Stimulated activated CD4-positive, alpha-beta T cell treated with anti-CD3 and anti-CD28 coated beads, TNF-alpha, amount 100 ng/mL, for 4 hours (primary cell): ENCODE measurements around the gene DIRAS1.
"Not testable (repeated sequence)": the region's sequence is repeated elsewhere in the genome, so short reads cannot be mapped to it uniquely, and the experiment has no call there.

Experiments used
- DNase-seq, 3 experiments: peaks; one replicate each; pipeline ENCODE4 v3.0.0-alpha.2; 2020; ENCODE audit warnings: low read depth in 3 of 3

Gene DIRAS1

DNA sequence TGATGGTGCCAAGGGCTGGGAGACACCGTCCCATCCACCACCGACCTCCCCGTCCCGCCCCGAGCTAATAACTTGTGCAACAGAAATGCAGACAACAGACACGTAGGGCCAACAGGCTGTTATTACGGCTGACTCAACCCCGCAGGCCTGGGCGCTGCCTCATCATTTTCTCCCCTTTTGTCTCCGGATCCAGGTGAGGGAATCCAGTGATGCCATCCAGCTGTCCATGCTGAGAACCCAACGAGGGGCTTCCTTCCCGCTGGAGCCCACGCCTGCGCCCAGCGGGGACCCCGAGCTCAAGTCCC, 6.4 kb upstream of the DIRAS1 start:
- no peak for DNase-seq

DNA sequence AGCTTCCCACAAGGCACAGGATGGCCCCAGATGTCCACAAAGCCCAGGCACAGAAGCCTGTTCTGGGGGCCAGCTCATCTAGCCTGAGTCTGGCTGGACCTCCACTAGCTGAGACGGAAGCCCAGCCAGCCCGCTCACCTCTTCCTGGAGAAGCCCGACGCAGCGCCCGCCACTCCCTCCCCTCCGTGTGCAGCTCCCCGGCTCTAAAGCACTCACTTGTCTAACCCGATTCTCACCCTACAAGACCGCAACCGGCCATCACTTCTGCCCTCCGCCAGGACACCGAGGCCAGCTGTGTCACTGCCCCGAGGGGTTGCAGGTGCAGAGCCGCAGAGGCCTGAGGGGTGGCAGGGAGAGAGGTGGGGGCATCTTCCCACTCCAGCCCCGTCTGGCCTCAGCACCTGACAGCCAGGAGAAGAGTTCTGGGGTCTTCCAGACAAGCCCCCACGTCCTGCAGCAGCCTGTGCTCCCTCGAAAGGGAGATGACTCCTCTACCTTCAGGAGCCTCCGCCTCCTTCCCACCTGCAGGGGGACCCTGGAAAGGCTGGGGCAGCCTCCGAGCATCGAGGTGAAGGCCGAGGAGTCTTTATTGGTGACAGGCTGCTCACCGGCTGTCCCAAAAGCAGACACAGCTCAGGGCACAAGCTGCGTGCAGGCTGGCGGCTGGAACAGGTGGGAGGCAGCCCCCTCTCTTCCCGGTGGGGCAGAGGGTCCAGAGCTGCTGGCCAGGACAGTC, 5.9 kb upstream of the DIRAS1 start:
- DNase-seq, result no peak

DNA sequence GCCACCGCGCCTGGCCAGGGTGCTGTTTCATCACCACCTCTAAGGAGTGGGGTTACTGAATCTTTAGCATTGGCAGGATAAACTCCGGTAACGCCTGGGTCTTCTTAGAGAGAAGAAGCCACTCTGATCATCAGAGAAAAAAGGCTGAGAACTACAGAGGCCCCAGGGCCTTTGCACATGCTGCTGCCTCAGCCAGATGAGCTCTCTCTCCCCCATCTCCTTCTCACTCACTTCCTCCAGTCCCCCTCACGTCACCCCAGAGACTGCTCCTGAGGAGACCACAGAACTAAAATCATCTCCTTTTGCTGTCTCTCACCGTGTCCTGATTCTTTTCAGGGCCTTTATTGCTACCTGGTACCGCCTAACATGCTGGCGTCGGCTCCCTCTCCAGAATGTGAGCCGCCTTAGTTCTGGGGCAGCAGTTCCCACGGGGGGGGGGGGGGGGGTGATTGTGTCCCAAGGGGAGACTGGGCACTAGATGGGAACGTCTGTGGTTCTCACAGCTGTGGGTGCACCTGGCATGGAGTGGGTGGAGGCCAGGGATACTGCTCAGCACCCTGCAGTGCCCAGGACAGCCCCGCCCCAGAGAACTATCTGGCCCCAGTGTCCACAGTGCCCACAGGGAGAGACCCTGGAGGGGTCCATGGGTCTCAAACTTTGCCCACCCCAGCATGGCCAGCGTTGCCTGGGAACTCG, 5.1 kb upstream of the DIRAS1 start:
- DNase-seq, result no peak

DNA sequence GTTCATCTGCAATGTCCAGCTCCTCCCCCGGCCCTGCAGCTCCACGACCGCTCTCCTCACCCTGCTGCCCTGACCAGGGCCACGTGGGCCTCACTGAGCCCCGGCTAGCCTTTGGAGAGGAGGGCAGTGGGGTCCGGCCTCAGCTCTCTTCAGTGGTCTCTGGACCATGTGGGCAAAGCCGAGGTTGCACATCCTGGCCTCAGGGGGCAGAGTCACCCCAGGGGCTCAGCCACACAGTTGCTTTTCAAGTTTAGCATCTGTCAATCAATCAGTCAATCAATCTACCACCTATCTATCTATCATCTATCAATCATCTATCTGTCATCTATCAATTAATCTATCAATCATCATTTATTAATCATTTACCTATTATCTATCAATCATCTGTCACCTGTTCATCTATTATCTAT, 3.0 kb upstream of the DIRAS1 start:
- DNase-seq, result no peak

DNA sequence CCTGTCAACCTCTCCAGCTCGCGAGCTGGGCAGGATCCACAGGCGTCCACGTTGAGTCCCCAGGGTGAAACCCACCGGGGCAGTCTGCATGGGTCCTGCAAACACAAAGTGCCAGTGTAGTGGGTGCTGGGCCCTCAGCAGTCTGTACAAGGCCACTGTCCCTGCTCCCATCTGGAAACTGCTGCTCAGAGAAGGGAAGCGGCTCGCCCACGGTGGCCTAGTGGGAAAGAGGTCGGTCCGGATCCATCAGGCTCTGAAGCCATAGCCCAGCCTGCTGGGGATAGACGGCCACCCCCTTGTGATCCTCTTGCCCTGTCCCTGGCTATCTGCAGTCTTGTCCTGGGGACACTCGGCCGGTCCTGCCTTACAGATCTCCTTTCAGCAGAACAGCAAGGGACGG, 2.6 kb upstream of the DIRAS1 start:
- DNase-seq, result no peak

DNA sequence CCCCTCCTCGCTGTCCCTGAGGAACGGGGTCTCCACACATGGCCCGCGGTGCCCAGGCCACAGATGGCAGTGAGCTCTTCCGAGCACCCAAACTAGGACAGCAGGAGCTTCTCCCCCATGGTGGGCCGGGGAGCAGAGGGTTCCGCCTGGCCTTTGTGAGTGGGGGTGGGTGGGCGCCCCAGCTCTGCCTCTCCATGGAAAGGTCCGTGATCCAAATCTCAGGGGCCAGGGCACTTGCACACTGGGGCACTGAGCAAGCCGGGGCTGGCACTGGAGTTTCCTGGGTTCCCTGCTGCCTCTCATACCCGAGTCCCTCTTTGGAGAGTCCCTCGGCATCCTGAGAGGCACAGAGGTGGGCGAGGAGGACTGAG, 2.2 kb upstream of the DIRAS1 start:
- DNase-seq, result no peak

DNA sequence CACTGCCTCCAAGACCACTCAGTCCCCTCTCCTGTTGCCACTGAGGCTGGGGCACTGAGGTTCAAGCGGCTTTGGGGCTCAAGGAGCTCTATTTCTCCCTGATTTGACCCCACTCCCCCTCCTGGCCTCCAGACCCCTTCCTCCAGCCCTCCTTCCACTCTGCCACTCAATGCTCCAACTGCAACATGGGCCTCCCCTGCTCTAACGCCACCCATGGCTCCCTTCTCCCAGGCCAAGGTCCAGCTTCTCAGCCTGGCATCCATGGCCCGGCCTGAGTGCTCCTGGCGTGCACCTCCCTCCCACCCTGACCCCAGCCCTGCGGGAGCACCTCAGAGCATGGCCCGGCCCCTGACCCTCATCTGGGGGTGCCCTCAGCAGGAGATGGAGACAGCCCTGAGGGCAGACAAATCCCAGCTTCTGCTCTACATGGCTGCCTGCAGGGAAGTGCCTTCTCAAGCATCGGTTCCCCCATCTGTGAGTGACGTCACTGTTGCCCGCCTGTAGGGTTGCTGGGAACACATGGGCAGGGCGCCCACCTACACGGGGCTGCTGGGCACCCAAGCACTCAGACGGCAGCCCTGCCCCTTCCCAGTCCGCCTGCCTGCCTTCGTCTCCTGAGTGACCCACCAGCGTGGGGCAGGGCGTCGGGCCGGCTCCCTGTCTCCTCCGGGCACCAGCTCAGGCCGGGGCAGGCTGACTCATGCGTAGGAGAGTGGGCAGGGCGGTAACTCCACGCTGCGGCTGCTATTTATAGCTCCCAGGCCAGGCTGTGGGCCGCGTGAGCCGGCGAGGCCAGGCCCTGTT, 1.6 kb upstream of the DIRAS1 start:
- no peak for DNase-seq

DNA sequence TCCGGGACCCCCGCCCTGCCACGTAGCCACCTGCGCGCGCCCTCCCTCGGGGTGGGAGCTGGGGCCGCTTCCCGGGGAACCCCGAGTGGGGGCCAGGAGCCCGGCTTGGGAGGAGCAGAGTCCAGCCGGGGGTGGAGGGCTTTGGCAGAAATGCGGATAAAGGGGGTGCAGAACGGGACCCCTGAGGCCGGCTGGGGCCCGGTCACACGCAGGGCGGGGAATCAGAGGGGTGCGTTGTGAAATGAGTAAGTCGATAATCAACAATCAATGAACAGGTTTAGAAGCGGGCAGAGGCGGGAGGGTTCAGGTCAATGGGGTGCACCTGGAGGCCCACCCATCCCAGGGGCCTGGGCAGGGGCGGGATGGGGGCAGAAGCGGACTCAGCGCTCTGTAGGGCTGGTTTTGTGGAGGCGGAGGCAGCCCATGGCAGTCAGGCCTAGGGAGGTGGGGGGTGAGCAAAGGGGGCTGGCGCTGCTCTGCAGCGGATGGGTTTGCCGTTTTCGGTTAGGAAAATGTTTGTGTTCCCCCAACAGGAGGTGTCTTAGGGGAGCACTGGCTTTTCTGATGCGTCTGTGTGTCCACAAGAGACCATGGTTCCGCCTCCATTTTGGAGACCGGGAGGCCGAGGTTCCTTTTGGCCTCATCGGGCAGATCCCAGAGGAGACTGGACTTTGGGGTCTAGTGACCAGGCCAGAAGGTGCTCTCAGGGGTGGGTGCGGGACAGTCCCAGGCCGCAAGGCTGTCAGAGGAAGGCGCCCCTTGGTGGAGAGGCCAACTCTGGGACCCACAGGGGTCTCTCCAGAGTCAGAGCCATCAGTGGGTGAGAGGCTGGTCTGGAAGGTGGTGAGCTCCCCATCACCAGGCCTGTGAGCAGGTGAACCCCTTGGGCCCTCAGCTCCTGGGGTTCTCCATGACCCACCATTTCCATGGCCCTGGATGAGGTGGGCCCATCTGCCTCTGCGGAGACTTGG, 683 bp upstream of the DIRAS1 start:
- DNase-seq, result no peak

DNA sequence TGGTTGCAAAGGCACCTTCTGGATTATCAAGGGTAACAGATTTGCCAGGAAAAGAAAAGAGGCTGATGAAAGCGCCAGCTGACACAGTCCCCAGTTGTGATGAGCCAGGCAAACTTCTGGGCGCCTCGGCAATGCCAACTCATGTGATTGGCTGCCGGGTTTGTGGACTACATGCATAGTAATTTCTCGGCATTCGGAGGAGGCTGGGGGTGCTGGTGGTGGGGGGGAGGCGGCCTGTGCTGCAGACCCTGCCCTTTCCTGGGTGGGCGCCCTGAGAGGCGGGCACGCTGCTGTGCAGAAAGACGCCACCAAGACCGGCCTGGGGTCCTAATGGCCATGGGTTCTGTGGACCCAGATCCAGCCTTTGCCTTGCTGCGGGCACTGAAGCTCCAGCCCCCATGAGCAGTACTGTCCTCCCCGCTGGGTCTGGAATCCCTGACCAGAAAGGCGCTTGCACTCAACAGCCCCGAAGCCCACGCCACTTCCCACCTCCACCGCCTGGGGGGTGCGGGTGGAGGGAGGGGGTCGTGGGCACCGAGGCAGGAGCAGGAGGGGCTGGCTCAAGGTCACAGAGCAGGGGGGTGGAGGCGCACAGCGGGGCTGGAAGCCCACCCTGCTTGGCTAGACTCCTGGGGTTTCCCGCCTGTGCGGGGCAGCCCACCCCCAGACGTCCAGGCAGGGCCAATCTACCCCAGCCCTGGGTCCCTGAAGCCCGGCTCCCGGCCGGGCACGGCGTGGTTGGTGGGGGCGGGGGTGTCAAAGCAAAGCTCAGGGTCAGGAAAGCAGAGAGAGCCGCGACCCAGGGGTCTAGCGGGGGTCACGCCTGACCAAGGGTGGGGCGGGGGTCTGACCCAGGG, 1.0 kb downstream of the DIRAS1 start:
- DNase-seq, result no peak

DNA sequence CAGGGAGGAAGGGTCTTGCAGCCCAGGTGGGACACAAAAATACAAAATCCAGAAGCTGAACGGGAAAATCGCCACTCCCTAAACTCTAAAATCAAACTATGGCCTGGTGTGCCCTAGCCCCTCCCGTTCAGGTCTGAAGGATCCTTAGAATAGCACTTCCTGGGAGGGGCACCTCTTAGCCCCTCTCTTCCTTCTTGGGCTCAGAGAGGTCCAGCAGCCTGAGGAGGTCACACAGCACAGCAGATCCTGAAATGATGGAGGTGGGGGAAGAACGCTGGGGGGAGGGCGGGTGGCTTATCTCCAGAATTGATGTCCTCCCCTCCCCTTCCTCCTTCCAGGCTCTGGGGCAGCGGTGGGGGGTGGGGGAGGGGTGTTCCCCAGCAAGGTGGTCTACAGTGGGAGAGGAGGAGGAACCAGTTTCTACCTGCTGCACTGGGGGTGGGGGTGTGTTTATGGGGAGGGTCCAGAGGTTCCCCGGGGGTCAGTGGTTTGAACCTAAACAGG, 1.9 kb downstream of the DIRAS1 start:
- no peak for DNase-seq

DNA sequence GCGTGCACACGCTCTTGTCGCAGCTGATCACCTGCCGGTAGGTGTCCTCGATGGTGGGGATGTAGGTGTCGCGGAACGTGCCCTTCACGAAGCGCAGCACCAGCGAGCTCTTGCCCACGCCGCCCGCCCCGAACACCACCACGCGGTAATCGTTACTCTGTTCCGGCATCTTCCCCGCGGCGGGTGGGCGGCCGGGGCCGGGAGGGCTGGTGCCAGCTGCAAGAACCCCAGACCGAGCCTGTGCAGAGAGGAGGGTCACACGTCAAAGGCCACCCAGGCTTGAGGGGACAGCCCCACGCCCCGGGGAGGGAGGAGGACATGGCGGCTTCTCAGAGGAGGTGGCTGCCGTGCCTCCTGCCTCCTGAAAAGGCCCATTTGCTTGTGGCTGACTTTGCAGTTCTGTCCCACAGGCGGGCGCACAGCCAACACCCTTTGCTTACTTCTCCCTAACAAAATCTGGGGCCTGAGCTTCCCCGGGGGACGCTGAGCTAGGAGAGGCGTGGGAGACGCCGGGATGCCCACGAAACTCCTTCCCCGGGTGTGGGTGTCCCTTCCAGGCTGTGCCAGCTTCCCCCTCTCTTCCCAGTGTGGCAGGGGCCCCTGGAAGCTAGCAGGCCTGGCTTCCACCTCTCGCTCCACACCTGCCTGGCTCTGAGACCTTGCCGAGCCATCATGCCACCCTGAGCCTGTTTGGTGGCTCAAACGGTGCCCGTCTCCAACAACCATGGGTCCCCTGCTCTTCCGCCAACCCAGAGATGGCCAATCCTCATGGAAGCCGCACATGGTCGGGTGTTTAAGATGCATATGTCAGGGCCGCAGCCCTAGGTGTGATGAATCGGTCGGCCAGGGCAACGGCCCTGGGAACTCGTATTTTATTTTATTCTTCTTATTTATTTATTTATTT, 3.3 kb downstream of the DIRAS1 start:
- DNase-seq, result no peak

DNA sequence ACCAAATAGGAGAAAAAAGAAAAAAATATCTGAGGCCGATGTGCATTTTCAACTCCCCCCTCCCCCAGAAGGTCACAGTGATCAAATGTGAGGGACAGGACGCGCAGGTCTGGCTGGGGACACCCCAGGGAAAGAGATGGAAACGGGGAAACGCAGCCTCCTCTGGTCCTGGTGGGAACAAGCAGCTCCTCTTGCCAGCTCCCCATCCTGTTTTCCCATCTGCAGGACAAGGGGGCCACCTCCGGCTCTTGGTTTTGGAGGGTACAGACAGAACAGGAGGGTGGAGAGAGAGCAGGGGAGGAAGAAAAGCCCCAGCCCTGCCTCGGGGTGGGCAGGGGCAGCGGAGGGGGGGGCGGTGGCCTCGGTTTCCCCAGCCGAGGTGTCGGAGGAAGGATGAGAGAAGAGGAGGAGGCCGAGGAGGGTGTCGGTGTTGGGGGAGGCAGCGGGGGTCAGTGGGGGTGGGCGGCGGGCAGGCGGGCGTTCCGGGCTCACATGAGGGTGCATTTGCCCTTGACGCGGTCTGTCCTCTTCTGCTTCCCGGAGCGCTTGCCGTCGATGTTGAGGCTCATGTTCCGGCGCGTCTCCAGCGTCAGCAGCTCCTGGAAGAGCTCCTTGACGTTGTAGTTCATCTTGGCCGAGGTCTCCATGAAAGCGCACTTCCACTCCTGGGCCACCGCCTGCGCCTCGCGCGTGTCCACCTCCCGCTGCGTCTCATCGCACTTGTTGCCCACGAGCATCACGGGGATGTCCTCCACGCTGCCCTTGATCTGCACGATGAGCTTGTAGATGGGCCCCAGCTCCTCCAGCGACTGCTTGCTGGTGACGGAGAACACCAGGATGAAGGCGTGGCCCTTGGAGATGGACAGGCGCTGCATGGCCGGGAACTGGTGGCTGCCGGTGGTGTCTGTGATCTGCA, 4.2 kb downstream of the DIRAS1 start:
- no peak for DNase-seq

DNA sequence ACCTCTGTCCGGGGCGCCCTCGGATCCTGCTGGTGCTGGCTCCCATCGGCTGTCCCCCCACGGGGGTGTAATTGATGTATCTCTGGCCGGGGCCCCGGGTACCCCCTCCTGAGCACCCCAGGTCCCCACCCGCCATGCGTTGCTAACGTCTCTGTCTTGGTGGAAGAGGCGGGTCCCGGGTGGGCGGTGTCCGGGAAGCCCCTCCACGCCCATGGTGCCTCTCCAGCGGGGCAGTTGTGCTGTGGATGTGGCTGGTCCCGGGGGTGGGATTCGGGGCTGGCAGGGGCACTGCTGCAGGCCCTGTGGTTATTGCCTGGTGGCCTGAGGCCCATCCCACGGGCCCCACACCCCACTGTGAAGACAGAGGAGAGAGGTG, 4.9 kb downstream of the DIRAS1 start:
- no peak for DNase-seq

DNA sequence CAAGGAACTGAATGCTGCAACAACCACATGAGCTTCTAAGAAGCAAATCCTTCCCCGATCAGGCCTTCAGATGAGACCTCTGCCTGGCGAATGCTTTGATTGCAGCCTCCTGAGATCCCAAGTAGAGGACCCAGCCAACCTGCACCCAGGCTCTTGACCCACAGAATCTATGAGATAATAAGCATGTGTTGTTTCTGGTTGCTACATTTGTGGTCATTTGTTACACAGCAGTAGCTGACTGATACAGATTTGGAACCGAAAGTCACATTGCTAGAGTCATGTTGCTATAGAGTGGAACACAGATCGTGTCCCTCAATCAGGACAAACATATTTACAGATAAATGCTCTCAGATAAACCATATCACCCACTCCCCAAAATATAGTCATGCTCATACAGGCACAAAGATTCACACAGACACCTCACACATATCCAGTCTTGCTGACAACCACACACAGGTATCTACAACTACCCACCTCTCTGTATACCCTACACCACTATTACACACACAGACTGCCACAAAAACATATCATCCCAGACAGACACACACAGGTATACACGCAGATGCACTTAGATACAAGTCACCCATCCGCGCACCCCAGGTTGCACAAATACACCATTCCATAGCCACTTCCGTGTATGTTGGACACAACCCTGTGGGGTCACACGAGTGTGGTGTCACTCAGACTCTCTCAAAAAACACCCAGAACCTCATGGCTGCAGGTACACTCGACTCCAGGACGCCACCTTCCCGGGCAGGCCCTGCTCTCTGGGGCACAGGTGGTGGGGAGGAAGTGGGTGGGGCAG, 5.5 kb downstream of the DIRAS1 start:
- no peak for DNase-seq

DNA sequence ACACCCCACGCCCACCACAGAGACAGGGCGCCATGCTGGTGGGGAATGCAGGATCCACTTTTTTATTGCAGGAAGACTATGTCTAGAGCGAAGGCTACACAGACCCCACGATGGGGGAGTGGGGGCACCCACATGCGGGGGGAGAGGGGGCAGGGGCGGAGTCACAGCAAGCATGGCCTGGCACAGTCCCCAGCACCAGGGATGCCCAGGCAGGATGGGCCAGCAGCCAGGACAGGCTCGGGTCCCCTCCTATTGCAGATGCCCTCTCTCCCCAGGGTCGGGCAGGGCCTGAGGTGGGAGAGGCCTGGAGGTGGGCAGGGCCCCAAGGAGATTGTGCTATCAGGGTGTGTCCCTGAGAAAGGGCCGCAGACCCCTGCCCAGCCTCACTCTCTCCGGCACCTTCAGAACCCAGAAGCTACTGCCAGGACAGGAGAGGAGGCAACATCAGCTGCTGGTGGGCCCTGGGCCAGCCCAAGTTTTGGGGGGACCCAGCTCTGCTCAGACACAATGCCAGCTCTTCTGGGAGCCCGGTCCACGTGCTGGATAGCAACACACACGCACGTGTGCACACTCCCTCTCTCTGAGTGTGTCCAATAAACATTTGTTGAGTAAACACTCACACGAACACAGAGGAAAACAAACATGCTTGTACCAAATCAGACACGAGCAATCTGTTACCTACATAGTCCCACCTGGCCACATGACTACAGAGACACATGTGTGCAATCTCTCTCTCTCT, 6.5 kb downstream of the DIRAS1 start:
- DNase-seq, result no peak

DNA sequence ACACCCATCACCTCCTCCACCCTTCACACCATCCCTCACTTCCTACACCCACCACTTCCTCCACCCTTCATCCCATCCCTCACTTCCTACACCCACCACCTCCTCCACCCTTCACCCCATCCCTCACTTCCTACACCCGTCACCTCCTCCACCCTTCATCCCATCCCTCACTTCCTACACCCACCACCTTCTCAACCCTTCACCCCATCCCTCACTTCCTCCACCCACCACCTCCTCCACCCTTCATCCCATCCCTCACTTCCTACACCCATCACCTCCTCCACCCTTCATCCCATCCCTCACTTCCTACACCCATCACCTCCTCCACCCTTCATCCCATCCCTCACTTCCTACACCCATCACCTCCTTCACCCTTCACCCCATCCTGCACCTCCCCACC, 7.1 kb downstream of the DIRAS1 start:
- not testable (repeated sequence) for DNase-seq

DNA sequence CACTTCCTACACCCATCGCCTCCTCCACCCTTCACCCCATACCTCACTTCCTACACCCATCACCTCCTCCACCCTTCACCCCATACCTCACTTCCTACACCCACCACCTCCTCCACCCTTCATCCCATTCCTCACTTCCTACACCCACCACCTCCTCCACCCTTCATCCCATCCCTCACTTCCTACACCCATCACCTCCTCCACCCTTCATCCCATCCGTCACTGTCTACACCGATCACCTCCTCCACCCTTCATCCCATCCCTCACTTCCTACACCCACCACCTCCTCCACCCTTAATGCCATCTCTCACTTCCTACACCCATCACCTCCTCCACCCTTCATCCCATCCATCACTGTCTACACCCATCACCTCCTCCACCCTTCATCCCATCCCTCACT, 8.0 kb downstream of the DIRAS1 start:
- not testable (repeated sequence) for DNase-seq
